ENCODE results near the gene MUSK.
"Not testable (repeated sequence)": the region's sequence is repeated elsewhere in the genome, so short reads cannot be mapped to it uniquely, and the experiment has no call there.

MUSK gene

DNA sequence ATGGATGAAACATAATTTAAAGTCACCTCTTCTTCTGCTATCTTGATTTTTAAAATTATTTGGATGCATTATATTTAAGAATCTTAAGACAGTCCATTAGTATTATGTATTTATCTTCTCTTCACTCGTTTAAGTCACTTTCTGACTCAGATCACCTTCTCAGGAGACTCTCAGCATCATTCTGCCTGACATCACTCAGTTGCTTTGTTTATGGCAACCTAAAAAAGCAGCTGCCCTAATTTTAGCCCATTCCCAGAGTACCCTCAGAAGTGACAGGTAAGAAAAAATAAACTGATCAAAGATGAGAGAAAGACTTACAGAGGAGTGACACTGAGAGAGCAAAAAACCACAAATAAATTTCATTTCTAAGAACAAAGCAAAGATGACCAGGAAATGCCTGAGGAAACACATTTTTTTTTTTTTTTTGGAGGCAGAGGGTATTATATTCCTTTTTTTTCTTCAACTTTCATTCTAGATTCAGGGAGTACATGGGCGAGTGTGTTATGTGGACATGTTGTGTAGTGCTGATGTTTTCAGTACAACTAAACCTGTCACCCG lies 140.5 kb downstream of the MUSK start:
- no peak for DNase-seq (ENCODE audit: low read depth in 2 of 2)

DNA sequence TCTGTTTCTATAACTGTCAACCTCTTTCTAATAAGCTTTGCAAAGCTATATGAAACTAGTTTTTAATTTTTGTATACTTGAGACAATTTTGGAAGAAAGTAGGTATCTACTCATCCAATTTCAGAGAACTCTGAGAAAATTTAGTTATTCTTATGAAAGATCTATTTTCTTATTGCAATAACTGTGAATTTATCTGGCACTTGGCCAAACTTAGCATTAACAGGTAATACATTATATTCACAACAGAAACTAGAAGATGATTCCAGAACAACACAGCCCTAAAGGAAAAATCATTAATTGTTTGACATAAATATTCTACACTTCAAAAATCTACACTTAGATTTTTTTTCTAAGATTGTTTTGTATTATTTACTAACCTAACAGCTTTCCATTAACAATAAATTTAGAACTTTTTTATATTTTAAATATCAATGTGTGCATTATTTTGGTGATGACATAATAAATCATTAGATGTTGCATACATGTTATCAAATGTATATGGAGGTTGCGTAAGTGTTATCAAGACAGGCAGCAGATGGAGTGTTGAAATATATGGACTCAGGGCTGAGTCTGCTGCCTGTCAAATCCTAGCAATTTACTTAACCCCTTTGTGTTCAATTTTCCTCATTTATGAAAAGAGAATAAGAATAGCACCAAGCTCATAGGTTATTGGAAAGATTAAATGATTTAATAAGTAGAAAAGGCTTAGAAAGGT lies 141.8 kb downstream of the MUSK start:
- no peak for DNase-seq (ENCODE audit: low read depth in 2 of 2)

DNA sequence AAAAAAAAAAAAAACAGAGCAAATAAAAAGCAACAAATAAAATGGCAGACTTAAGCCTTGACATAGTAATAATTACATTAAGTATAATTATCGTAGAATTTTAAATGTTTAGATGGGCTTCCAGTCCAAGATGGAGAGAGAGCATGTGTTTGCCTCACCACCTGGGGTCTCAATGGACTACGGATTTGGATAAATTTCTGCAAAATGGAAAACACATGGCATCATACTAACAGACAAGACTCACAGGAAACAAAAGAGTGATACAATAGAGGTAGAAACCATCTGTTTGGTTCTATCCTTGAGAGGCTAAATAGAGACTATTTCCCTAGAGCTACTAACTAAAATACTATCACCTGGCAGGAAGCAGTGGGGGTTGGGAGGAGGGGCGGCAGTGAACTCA lies 144.3 kb downstream of the MUSK start:
- DNase-seq (ENCODE audit: low read depth in 2 of 2), result no peak

DNA sequence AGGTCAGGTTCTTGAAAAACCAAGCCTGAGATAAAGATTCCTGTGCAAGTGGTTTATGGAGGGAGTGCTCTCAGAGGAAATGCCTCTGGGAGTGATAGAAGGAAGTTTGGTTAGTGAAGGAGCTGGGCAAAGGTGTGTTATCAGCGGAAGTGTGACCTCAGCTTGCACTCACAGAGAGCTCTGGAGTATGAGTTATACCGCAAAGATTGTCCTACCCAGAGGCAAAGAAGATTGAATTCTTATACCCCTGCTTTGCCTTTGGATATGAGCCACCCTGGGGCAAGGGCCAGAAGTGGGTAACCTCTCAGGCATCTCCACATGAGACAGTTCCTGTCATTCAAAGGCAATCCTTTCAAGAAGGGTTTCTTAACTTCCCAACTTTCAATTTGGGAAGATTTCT lies 145.6 kb downstream of the MUSK start:
- no peak for DNase-seq (ENCODE audit: low read depth in 2 of 2)

DNA sequence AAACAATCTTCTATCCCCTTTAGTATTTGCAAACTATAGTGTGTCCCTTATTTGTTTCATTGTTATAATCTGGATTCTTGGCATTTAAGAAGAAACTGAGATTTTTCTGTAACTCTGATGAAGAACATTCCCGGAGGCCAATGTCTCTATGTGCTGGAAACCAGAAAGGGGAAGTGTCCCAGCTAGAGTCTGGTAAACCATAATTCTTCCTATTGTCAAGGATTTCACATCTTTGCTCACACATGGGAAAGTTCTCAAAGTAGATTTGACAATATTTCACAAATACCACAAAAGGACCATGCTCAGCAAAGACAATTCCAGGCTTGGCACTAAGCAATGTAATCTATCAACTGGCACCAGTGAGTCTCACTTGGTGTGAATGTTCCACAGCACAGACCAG lies 146.8 kb downstream of the MUSK start:
- DNase-seq (ENCODE audit: low read depth in 2 of 2), result no peak

DNA sequence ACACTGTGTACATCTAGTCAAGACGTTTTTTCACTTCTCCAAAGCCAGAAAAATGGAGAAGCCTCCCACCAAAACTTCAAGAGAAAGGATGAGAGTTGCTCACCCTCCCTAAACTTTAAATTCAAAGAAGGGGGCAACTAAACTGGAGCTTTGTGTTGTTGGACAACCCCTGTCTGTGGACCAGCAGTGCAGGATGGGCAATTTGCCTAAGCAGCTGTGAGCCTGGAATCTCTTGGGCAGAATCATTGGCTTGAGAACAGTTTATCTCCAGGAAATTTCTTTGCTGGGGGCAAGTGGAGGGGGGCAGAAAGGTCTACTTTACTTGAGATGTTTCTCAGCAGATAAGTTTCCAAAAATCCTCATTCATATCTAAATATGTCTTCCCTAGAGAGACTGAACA lies 151.8 kb downstream of the MUSK start:
- DNase-seq (ENCODE audit: low read depth in 2 of 2), result no peak

DNA sequence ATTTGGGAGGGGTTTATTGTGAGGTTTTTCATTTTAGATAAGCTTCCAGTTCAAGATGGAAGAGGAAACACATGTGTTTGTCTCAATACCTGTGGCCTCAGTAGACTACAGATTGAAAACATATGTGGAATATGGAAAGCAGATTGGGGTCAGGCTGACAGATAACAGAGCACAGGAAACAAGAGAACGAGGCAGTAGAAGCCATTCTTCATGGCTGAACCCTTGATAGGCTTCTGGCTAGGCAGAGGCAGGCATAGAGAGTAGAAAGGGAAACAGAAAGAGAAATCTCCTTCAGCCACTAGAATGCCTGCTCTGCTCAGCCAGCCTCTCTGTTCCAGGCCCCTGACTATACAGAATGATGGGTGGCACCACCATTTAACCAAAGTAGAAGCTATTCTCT lies 152.5 kb downstream of the MUSK start:
- DNase-seq (ENCODE audit: low read depth in 2 of 2), result no peak

DNA sequence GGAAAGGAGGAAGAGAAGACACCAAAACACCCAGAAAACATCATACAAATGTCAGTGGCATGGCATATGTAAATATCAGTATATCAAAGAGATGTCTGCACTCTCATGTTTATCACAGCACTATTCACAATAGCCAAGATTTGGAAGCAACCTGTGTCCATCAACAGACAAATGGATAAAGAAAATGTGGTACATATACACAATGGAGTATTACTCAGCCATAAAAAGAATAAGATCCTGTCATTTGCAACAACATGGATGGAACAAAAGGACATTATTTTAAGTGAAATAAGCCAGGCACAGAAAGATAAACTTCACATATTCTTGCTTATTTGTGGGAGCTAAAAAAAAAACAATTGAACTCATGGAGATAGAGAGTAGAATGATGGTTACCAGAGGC lies 156.5 kb downstream of the MUSK start:
- DNase-seq (ENCODE audit: low read depth in 2 of 2), result not testable (repeated sequence)

DNA sequence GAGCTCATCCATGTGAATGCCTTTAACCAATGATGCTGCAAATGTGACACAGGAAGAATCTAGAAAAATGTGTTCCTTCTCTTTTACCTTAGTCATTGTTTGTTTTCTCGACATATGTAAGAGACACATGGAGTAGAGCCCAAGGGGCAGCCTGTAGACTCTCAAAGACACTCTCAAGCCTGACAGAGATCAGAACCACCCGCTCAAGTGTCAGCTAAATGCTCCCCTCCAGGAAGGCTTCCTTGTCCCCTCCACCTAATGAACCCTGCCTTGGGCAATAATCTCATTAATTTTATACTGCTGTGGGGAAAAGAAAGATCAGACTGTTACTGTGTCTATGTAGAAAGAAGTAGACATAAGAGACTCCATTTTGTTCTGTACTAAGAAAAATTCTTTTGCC lies 157.4 kb downstream of the MUSK start:
- no peak for DNase-seq (ENCODE audit: low read depth in 2 of 2)

DNA sequence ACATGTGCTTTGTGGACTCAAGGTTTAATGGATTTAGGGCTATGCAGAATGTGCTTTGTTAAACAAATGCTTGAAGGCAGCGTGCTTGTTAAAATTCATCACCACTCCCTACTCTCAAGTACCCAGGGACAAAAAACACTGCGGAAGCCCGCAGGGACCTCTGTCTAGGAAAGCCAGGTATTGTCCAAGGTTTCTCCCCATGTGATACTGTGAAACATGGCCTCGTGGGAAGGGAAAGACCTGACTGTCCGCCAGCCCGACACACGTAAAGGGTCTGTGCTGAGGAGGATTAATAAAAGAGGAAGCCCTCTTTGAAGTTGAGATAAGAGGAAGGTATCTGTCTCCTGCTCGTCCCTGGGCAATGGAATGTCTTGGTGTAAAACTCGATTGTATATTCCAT lies 157.8 kb downstream of the MUSK start:
- not testable (repeated sequence) for DNase-seq (ENCODE audit: low read depth in 2 of 2)

DNA sequence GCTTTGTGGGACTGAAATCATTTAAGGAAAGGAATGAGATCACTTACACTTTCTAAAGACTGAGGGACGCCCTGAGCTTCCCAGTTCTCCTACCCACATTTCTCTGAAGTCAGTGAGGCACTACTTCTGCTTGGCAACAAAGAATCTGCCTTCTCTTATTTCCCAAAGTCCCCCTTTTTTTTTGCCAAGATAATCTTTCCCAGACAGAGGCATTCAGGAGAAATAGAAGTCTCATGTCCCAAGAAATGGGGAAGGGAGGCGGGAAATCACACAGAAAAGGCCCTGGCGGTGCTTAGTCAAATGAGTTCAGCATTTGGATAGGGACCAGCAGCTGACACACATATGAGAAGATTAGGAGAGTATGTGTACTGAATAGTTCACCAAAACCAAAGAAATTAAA lies 159.7 kb downstream of the MUSK start:
- DNase-seq (ENCODE audit: low read depth in 2 of 2), result no peak

DNA sequence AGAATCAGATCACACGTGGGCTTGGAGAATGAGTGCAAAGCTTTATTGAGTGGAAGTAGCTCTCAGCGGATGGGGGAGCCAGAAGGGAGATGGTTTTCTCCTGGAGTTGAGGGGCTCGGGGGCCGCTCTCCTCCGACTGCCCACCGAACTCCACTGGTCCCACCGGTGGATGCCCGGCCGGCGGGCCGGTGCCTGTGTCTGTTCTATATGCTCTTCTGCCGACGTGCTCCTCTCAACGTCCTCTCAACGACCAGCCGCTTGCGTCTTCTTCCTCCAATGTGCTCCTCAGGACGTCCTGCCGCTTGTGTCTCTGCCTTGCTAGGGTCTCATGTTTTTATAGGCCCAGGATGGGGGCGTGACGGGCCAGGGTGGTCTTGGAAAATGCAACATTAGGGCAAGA lies 161.9 kb downstream of the MUSK start:
- DNase-seq (ENCODE audit: low read depth in 2 of 2), result no peak

DNA sequence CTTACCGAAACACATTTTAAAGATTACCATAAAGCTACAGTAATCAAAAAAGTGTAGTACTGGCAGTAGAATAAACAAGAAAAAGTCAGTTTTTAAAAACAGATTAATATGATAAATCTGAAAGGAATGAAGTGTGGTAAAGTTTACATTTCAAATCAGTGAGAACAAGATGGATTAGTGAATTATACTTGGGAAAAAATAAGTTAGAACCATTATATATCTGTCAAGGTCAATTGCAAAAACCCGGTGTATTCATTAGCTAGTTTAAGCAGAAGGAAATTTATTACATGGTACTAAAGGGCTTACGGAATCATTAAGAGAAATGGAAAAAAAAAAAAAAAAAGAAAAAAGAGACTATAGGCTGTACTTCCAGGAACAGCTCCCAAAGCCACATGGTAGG lies 164.3 kb downstream of the MUSK start:
- no peak for DNase-seq (ENCODE audit: low read depth in 2 of 2)

DNA sequence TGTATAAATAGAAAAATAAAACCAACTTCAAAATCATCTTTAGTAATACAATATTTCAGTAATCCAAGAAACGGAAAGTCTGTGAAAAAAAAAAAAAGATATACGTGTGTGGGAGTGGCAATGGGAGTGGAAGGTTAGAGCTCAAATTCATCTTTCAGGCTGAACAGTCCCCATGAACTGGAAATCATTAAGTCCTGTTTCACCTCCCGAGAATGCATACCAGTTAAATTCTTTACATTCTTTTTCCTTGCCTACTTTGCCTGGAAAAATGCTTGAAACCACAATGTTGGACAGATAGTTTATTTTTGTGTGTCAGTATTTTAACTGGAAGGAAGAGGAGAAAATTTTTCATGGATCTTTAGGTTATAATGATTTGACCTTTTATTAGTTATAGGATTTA lies 166.8 kb downstream of the MUSK start:
- no peak for DNase-seq (ENCODE audit: low read depth in 2 of 2)

DNA sequence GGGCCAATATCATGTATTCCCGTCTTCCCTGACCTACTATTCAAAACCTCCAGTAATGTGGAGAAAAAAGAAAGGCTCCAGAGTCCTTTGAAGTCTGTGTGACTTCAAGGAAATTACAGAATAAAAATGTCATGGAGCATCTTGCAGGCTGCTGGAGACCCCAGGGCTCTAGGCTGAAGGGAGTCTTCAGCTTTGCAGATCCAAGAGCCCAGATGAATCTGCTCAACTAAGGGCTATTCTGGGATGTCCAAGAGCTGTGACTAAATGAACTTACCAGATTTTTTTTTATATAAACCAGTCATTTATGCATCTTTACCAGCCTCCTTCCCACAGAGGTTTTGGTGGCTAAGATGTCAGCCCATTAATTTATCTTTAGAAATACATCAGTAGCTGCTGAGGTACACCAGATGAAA lies 167.3 kb downstream of the MUSK start:
- no peak for DNase-seq (ENCODE audit: low read depth in 2 of 2)

DNA sequence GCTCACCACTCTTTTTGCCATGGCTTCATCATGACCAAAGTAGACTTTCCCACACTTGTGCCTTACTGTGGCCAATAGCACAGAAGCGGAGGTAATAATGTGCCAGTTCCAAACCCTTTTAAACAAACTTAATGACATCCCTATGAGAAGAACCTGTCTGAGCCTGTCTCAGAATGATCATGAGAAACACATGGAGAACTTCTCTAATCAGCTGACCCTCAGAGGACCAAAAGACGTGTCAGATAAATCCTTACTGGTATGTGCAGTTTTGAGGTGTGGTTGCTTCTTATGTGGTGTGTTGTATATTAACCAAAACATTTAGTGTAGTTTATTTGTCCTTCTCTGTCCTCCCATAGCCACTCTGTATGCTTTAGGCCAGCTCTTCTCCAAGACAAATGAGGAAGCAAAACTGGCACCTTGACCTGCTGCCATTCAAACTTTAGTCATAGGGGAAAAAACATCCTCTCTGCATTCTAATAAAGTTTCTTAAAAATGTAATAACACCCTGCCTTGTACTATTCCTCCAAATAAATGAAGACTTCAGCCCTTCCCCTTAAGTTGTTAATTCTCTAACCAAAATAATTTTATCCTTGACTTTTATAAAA lies 168.9 kb downstream of the MUSK start:
- DNase-seq (ENCODE audit: low read depth in 2 of 2), result no peak

DNA sequence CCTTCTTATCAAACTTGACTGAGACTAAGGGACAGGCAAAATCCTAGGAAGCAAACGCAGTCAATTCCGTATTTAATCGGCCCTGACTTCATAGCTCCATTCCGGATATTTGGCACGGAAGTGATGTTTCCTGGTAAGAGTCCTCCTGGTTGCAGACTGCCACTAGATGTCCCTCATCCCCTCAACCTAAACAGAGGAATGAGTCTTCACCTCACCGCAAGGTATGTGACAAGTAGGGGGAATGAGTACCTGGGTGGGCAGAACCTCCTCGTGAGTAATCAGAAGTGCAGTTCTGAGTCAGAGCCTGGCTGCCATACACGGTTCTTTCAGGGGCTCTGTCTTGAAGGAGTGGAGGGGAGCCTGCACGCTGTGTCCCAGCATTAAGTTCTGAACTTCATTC lies 173.6 kb downstream of the MUSK start:
- no peak for DNase-seq (ENCODE audit: low read depth in 2 of 2)

DNA sequence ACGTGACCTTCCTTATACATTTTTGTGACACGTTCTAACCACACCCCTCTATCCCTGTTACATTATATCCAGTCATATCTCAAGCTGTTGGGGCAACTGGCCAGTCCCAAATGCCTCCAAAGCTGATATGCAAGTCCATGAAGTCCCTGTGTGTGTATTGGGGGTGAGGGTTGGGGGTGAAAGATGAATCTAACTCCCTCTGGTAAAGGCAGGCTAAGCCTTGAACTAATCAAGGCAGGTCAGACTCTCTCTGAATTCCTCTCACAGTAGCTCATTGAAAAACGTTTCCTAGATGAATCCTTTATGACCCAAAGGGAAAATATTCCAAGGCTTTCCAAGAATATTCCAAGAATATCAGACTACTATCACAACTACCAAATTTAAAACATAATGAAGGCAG lies 174.4 kb downstream of the MUSK start:
- DNase-seq (ENCODE audit: low read depth in 2 of 2), result no peak

DNA sequence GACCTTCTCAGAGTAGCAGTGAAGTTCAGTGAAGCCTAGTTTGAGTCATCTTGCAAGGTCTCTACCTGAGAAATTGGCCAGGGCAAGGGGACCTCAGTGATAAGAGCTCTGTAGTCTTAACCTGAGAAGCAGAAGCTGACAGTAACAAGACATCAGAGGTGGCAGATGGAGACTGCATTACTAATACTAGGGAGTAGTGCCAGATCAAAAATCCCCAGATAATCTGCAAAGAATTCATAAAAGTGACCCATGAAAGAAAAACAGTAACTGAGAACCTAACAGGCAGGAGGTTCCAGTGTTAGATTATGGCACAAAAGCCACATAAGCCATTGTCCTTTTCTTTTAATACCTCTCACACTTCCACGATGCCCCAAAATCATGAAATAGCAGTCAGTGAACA lies 175.5 kb downstream of the MUSK start:
- no peak for DNase-seq (ENCODE audit: low read depth in 2 of 2)

DNA sequence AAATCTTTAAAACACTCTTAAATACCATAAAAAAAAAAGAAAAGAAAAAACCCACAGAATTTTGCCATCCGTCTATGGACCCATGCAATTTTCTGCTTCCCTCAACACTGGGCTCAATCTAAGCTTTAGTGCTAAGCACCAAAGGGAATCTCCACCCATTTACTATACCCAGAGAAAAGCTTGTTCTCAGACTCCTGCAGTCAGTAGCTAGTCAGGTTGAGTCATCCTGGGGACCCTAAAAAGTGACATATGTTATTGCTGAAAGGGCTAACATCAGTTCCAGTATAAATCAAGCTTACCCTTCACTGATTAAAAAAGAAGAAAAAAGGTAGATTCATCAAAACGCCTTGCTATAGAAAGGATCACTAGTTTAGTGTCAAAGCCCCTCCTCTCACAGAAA lies 177.6 kb downstream of the MUSK start:
- DNase-seq (ENCODE audit: low read depth in 2 of 2), result no peak

DNA sequence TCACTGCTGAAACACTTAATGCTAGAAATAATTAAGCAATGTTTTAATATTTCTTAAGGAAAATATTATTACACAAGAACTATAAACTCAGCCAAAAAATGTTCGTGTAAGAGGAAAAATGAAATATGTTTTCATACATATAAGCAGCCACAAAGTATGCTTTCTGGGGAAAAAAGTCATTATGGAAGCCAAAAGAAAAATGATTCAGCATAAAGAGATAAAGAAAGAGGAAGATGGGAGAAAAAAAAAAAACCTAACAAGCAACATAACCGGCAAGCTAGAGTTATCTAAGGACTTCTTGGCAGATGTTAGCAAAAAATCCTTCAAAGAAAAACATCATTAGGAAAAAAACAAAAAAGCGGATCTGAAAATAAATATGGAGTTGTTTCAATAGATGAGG lies 179.1 kb downstream of the MUSK start:
- DNase-seq (ENCODE audit: low read depth in 2 of 2), result no peak

DNA sequence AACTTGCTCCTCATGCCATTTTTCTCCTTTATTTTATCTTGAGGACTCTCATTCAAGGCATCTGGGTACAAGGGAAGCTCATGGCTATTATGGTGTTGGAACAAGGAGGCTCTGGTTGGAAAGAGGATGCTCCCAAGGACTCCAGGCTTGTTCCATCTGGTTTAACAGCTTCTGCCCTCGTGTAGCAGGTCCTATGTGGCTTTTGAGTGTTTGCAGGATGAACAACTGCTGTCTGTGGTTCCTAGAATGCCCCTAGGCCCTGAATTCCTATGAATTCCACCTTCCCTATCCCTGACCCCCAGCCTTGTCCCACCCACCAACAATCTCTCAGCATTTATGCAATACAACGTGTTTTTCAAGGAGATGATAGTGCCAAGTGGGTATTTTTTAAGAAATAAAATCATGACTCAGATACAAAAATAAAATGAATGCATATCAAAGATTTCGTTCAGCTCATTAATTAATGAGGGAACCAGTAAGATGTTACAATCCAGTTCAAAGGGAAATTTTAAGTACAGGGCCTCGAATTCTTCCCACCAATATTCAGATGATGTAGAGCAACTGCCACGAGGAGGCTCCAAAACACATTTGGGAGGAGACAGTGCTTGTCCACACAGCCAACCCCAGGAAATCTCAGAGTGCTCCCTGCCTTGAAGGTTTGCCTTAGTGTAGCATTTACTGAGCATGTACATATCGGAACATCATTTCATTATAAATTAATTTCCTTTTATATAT lies 182.0 kb downstream of the MUSK start:
- no peak for DNase-seq (ENCODE audit: low read depth in 2 of 2)
